ENCODE measurements around the gene UBE2O. TPM values are rescaled to one million over a fixed set of nuclear protein-coding genes. Genes with fewer than 3 reads are reported as not detected.

The UBE2O gene
- total and polyA plus RNA-seq, 8 donors, result 10.4 to 19.8 (median 15.9) TPM

- peaks cover 0 to 2% (median 0%) of the 10 kb centered on the region in 3 donors for H3K4me1 ChIP-seq
- H3K4me3 ChIP-seq, result no peak overlapping the region
- 55 to 57% methylated on average over 11 of the region's 11 CpGs for WGBS, 2 donors
- FAIRE-seq (no peak), ATAC-seq (peak in 2 of 4 donors; percentile 55 to 64), DNase-seq (peak in 1 of 6 donors; percentile 37)
- no peaks in the 10 kb centered on the region for H3K27me3 ChIP-seq
- intact Hi-C loops (cut with DNase I), result no loop called here
- TF ChIP-seq CTCF (IDR thresholded peaks at IDR 0.05), result no peak
- no peaks in the 10 kb centered on the region for H3K36me3 ChIP-seq
- no peaks in the 10 kb centered on the region for H3K9me3 ChIP-seq
- peak overlapping the region in 1 of 4 donors; percentile 0 for H3K27ac ChIP-seq
Observed at GRCh38 chr17:76417499-76418143, 35.3 kb downstream of the UBE2O start.

- WGBS, 2 donors, result 93 to 97% methylated on average over 4 of the region's 4 CpGs
- no peak for FAIRE-seq
- H3K36me3 ChIP-seq, result no peaks in the 10 kb centered on the region
Observed at GRCh38 chr17:76416899-76417298, 36.1 kb downstream of the UBE2O start.

GRCh38 chr17:76416457-76416856 lies 36.5 kb downstream of the UBE2O start:
- no peak overlapping the region for H3K4me3 ChIP-seq
- intact Hi-C loops (cut with DNase I), result no loop called here
- ATAC-seq (no peak), DNase-seq (no peak), FAIRE-seq (no peak)
- H3K27ac ChIP-seq, result no peak overlapping the region
- H3K9me3 ChIP-seq, result no peaks in the 10 kb centered on the region
- H3K27me3 ChIP-seq, result no peaks in the 10 kb centered on the region
- H3K36me3 ChIP-seq, result no peaks in the 10 kb centered on the region
- no peak for TF ChIP-seq CTCF (IDR thresholded peaks at IDR 0.05)
- WGBS, 2 donors, result 96 to 99% methylated on average over 6 of the region's 6 CpGs
- peaks cover 0 to 2% (median 0%) of the 10 kb centered on the region in 3 donors for H3K4me1 ChIP-seq

More at GRCh38 chr17:76416899-76417298, 36.1 kb downstream of the UBE2O start:
- intact Hi-C loops (cut with DNase I), result no loop called here
- H3K4me1 ChIP-seq, result peaks cover 0 to 2% (median 0%) of the 10 kb centered on the region in 3 donors
- H3K4me3 ChIP-seq, result no peak overlapping the region
- no peak for TF ChIP-seq CTCF (IDR thresholded peaks at IDR 0.05)
- peak overlapping the region in 1 of 4 donors; percentile 0 for H3K27ac ChIP-seq
- DNase-seq, result no peak
- ATAC-seq, result no peak
- no peaks in the 10 kb centered on the region for H3K9me3 ChIP-seq
- no peaks in the 10 kb centered on the region for H3K27me3 ChIP-seq

GRCh38 chr17:76415786-76416185 lies 37.2 kb downstream of the UBE2O start:
- no peak for DNase-seq
- H3K4me1 ChIP-seq, result peaks cover 0 to 2% (median 0%) of the 10 kb centered on the region in 3 donors

More at GRCh38 chr17:76415786-76416185, 37.2 kb downstream of the UBE2O start:
- Histone ChIP-seq H3K27me3 (no peaks in the 10 kb centered on the region), H3K9me3 (no peaks in the 10 kb centered on the region), H3K36me3 (no peaks in the 10 kb centered on the region), H3K27ac (no peak overlapping the region), H3K4me3 (no peak overlapping the region)
- intact Hi-C loops (cut with DNase I), result no loop called here
- FAIRE-seq, result no peak
- ATAC-seq, result no peak
- WGBS, 2 donors, result 80 to 83% methylated on average over 15 of the region's 15 CpGs
- TF ChIP-seq CTCF (IDR thresholded peaks at IDR 0.05), result no peak
